CD14-positive monocyte (primary cell): ENCODE results near the gene TMA7B. TPM values are rescaled to one million over a fixed set of nuclear protein-coding genes. Genes with fewer than 3 reads are reported as not detected.

ENCODE experiments used
- DNase-seq, 3 donors: peaks; one replicate each; pipeline ENCODE4 v3.0.0-alpha.2; 2011 to 2022
- H2AFZ ChIP-seq: 2 replicates; pipeline ENCODE4 v1.6.0; 2012; ENCODE audit warnings: mild to moderate bottlenecking, low read depth, low read length, inconsistent platforms; ENCODE audit not compliant: insufficient read depth, poor library complexity, severe bottlenecking
- H3K27ac ChIP-seq, 2 donors: 1 replicate in 1 of 2; 2 replicates in 1 of 2; pipeline ENCODE4 v1.5.1; 2012 to 2013; ENCODE audit warnings: low read length in 2 of 2, control low read depth in 1 of 2, inconsistent platforms in 1 of 2, low read depth in 1 of 2, mild to moderate bottlenecking in 1 of 2
- H3K27me3 ChIP-seq, 2 donors: one replicate each; pipeline versions ENCODE4 v1.6.0 to v1.6.1; 2011 to 2013; ENCODE audit warnings: low read length in 2 of 2; ENCODE audit not compliant: control insufficient read depth in 2 of 2, insufficient read depth in 2 of 2
- H3K36me3 ChIP-seq, 2 donors: replicated peaks in 1 of 2; 1 replicate in 1 of 2; 2 replicates in 1 of 2; pipeline versions ENCODE4 v1.5.1 to v1.6.1; 2012 to 2013; ENCODE audit warnings: low read length in 2 of 2, control low read depth in 1 of 2, inconsistent platforms in 1 of 2, mild to moderate bottlenecking in 1 of 2; ENCODE audit not compliant: insufficient read depth in 2 of 2, control insufficient read depth in 1 of 2
- H3K4me1 ChIP-seq, 2 donors: 1 replicate in 1 of 2; 2 replicates in 1 of 2; pipeline versions ENCODE4 v1.5.1 to v1.6.1; 2012 to 2013; ENCODE audit warnings: low read length in 2 of 2, control low read depth in 1 of 2, inconsistent platforms in 1 of 2, mild to moderate bottlenecking in 1 of 2, moderate library complexity in 1 of 2; ENCODE audit not compliant: insufficient read depth in 2 of 2, control insufficient read depth in 1 of 2
- H3K4me2 ChIP-seq: replicated peaks from 2 replicates; pipeline ENCODE3; 2012; ENCODE audit warnings: low read length, moderate library complexity, mild to moderate bottlenecking; ENCODE audit not compliant: poor library complexity, severe bottlenecking; ENCODE audit errors: extremely low read depth
- H3K4me3 ChIP-seq, 3 experiments: fragments of 200-600 bp in 1 of 3; sonication (generic) in 1 of 3; replicated peaks in 1 of 3; 1 replicate in 2 of 3; 2 replicates in 1 of 3; pipeline ENCODE4 v1.5.1; 2011 to 2013; ENCODE audit warnings: low read length in 3 of 3, mild to moderate bottlenecking in 3 of 3, control low read depth in 2 of 3, low read depth in 2 of 3, inconsistent platforms in 1 of 3, moderate library complexity in 1 of 3
- H3K79me2 ChIP-seq: 2 replicates; pipeline ENCODE4 v1.6.0; 2012; ENCODE audit warnings: mild to moderate bottlenecking, control low read depth, inconsistent platforms, low read length, moderate library complexity; ENCODE audit not compliant: insufficient read depth
- H3K9ac ChIP-seq: 2 replicates; pipeline ENCODE4 v1.6.0; 2017; ENCODE audit warnings: low read length, mild to moderate bottlenecking; ENCODE audit not compliant: insufficient read depth, poor library complexity, severe bottlenecking
- H3K9me3 ChIP-seq, 2 donors: replicated peaks in 1 of 2; 1 replicate in 1 of 2; 2 replicates in 1 of 2; pipeline versions ENCODE4 v1.5.1 to v1.6.1; 2012 to 2013; ENCODE audit warnings: low read length in 2 of 2, control low read depth in 1 of 2; ENCODE audit not compliant: control insufficient read depth in 1 of 2, insufficient read depth in 1 of 2
- H4K20me1 ChIP-seq: 2 replicates; pipeline ENCODE4 v1.6.0; 2012; ENCODE audit warnings: mild to moderate bottlenecking, low read length, control low read depth, moderate library complexity; ENCODE audit not compliant: insufficient read depth
- H3K27ac Mint-ChIP-seq, 7 donors: one replicate each; pipeline ENCODE4 v1.8.0; 2020; ENCODE audit warnings: mild to moderate bottlenecking in 7 of 7, mixed read lengths in 7 of 7, moderate library complexity in 6 of 7, inconsistent platforms in 2 of 7
- H3K27me3 Mint-ChIP-seq, 3 donors: one replicate each; pipeline ENCODE4 v1.8.0; 2021 to 2022; ENCODE audit warnings: low read depth in 3 of 3, mild to moderate bottlenecking in 3 of 3, mixed read lengths in 3 of 3, moderate library complexity in 3 of 3, inconsistent platforms in 1 of 3
- H3K36me3 Mint-ChIP-seq, 2 donors: one replicate each; pipeline ENCODE4 v1.8.0; 2020; ENCODE audit warnings: mixed read lengths in 2 of 2, inconsistent platforms in 1 of 2, mild to moderate bottlenecking in 1 of 2
- H3K4me1 Mint-ChIP-seq: one replicate; pipeline ENCODE4 v1.8.0; 2020; ENCODE audit warnings: mild to moderate bottlenecking, mixed read lengths
- H3K4me3 Mint-ChIP-seq, 2 donors: one replicate each; pipeline ENCODE4 v1.8.0; 2020; ENCODE audit warnings: mild to moderate bottlenecking in 2 of 2, mixed read lengths in 2 of 2, moderate library complexity in 1 of 2
- H3K9me3 Mint-ChIP-seq, 7 donors: one replicate each; pipeline ENCODE4 v1.8.0; 2020 to 2022; ENCODE audit warnings: mixed read lengths in 7 of 7, mild to moderate bottlenecking in 6 of 7, moderate library complexity in 6 of 7, inconsistent platforms in 2 of 7
- WGBS: methylation state at CpG from one replicate; pipeline ENCODE4 v1.1.5; 2013; ENCODE audit warnings: missing lambda C conversion rate; ENCODE audit not compliant: insufficient coverage; 5-methylcytosine and 5-hydroxymethylcytosine counted together
- intact Hi-C, 2 donors: fragments of 100-400 bp; cut with micrococcal nuclease; formaldehyde crosslinking; loops; one replicate each; pipeline versions ENCODE4 v1.15.0 to v1.15.1; 2023
- polyA plus RNA-seq, 3 donors: library from polyadenylated mRNA; depleted of rRNA in 1 of 3; unstranded in 2 of 3; stranded (reverse) in 1 of 3; fragments of 300-500 nt in 2 of 3; fragments of >200 nt in 1 of 3; fragmentation: Illumina TruSeq in 2 of 3; gene quantifications; 1 replicate in 2 of 3; 2 replicates in 1 of 3; pipeline ENCODE4 v1.2.3, GENCODE V29; 2012 to 2021
- TF ChIP-seq, protein P1 (sequence below): fragments of 200-600 bp; IDR thresholded peaks from one replicate; pipeline ENCODE4 v1.8.0; 2022; ENCODE audit warnings: antibody characterized with exemption, mild to moderate bottlenecking

The TMA7B gene
- polyA plus RNA-seq, 3 donors: 0.13 TPM; not detected in 2

DNA sequence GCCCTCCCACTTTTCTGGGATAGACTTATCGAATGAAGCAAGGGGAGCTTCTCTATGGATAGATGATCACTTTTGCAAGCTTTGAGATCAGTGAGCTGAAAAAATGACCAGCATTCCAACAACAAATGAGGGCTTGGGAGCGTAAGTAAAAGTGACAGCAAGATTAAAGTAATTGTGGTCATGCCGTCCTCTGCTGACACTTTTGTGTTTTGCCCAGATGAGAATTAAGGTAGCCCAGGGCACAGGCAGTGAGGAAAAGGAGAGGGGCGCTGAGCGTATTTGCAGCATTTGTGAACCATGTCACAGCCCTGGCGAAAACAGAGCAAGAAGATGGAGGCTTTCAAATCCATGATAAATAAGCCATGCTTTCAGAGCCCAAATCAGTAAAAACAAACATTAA, 24.6 kb upstream of the TMA7B start:
- H3K4me3 Mint-ChIP-seq: peak overlapping the region in 1 of 2 donors; percentile 54
- H3K79me2 ChIP-seq: no peaks in the 10 kb centered on the region
- WGBS: 67% methylated on average over 2 of the region's 6 CpGs
- no peaks in the 10 kb centered on the region for H4K20me1 ChIP-seq
- no peak for DNase-seq
- peaks cover 4 to 16% of the 10 kb centered on the region in 2 donors for H3K27me3 ChIP-seq
- intact Hi-C loops: loop anchor here in 1 of 2 donors (10.0 kb wide), 1 partner anchor 59 kb away; the partner anchor contains the start of gene FAM83F
- no peaks in the 10 kb centered on the region for H3K9me3 ChIP-seq
- H3K9ac ChIP-seq: no peak overlapping the region
- no peaks in the 10 kb centered on the region for H3K9me3 Mint-ChIP-seq
- no peak overlapping the region for H2AFZ ChIP-seq
- H3K36me3 ChIP-seq: no peaks in the 10 kb centered on the region
- H3K4me1 ChIP-seq: peaks cover 6 to 16% of the 10 kb centered on the region in 2 donors
- TF ChIP-seq, protein P1, sequence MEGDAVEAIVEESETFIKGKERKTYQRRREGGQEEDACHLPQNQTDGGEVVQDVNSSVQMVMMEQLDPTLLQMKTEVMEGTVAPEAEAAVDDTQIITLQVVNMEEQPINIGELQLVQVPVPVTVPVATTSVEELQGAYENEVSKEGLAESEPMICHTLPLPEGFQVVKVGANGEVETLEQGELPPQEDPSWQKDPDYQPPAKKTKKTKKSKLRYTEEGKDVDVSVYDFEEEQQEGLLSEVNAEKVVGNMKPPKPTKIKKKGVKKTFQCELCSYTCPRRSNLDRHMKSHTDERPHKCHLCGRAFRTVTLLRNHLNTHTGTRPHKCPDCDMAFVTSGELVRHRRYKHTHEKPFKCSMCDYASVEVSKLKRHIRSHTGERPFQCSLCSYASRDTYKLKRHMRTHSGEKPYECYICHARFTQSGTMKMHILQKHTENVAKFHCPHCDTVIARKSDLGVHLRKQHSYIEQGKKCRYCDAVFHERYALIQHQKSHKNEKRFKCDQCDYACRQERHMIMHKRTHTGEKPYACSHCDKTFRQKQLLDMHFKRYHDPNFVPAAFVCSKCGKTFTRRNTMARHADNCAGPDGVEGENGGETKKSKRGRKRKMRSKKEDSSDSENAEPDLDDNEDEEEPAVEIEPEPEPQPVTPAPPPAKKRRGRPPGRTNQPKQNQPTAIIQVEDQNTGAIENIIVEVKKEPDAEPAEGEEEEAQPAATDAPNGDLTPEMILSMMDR: no peak
- no peaks in the 10 kb centered on the region for H3K36me3 Mint-ChIP-seq
- H3K27ac Mint-ChIP-seq: no peak overlapping the region
- H3K4me1 Mint-ChIP-seq: peaks cover 21% of the 10 kb centered on the region
- H3K27me3 Mint-ChIP-seq: peaks cover 22 to 33% (median 24%) of the 10 kb centered on the region in 3 donors
- H3K4me2 ChIP-seq: no peak overlapping the region
- no peak overlapping the region for H3K4me3 ChIP-seq
- H3K27ac ChIP-seq: no peak overlapping the region

DNA sequence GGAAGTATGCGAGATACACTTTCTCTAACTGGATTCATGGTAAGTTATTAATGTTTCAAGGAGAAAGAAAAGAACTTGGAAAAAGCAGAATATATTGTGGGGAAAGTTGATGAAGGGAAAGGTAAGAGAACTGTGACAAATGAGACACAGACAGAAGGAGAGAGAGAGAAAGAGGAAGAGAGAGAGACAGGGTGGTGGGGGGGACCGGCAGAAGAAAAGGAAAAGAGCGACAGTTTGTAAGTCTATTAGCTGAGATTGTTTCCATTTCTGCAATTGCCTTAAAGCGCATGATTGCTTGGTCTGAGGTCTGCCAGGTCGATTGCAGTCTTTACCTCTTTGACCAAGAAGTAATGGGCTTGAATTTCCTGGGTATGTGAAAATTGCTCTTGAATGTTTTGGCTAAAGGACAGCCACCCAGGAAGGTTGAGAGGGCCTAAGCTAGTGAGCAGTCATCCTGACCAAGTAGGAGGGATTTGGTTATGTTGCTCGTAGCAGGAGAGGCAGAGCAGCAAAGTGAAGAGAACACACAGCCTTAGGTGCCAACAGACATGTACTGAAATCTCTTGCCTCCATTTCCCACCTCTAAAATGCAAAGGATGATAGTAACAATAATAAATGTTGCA, 23.6 kb upstream of the TMA7B start:
- no peak for DNase-seq
- no peak overlapping the region for H3K4me3 ChIP-seq
- peaks cover 21% of the 10 kb centered on the region for H3K4me1 Mint-ChIP-seq

More for the DNA sequence above, 23.6 kb upstream of the TMA7B start:
- Histone ChIP-seq H3K79me2 (no peaks in the 10 kb centered on the region), H3K27ac (no peak overlapping the region), H3K9ac (no peak overlapping the region), H3K4me1 (peaks cover 0 to 7% of the 10 kb centered on the region in 2 donors), H3K4me2 (no peak overlapping the region), H3K27me3 (peaks cover 4 to 16% of the 10 kb centered on the region in 2 donors), H2AFZ (no peak overlapping the region), H4K20me1 (no peaks in the 10 kb centered on the region), H3K9me3 (no peaks in the 10 kb centered on the region), H3K36me3 (no peaks in the 10 kb centered on the region)
- TF ChIP-seq, protein P1: no peak
- H3K36me3 Mint-ChIP-seq: no peaks in the 10 kb centered on the region
- H3K27ac Mint-ChIP-seq: peak overlapping the region in 1 of 7 donors; percentile 22
- 19% methylated on average over 5 of the region's 6 CpGs for WGBS
- H3K9me3 Mint-ChIP-seq: no peaks in the 10 kb centered on the region
- intact Hi-C loops: loop anchor here in 1 of 2 donors (10.0 kb wide), 1 partner anchor 58 kb away; the partner anchor contains the start of gene FAM83F
- peaks cover 22 to 33% (median 24%) of the 10 kb centered on the region in 3 donors for H3K27me3 Mint-ChIP-seq
- peak overlapping the region in 1 of 2 donors; percentile 54 for H3K4me3 Mint-ChIP-seq
